ENCODE results near the gene ZFP57. TPM values are rescaled to one million over a fixed set of nuclear protein-coding genes. Genes with fewer than 3 reads are reported as not detected.

The ZFP57 gene
- total RNA-seq, 4 donors from 2014 or later: 0.16 TPM; not detected in 3

GRCh38 chr6:29724937-29725869 is 44.3 kb upstream of the ZFP57 start:
- no peaks in the 10 kb centered on the region for H3K4me1 ChIP-seq
- H3K4me3 ChIP-seq: peak overlapping the region in 3 of 4 donors; percentile 71 to 79 (median 73)
- H3K36me3 ChIP-seq: no peaks in the 10 kb centered on the region
- H3K9me3 ChIP-seq: no peaks in the 10 kb centered on the region
- intact Hi-C loops (cut with DNase I; ENCODE audit: low total_unique reads): no loop called here
- peaks cover 0 to 16% (median 9%) of the 10 kb centered on the region in 3 donors for H3K27me3 ChIP-seq
- in situ Hi-C loops (cut with MboI; ENCODE audit: low sequenced_read_pairs in 4 of 4): loop anchor here in 1 of 4 donors (25.0 kb wide), 1 partner anchor 262 kb away; no protein-coding TSS in a partner anchor
- ATAC-seq (no peak), DNase-seq (no peak)
- TF ChIP-seq POLR2A (IDR thresholded peaks at IDR 0.05) (no peak), CTCF (IDR thresholded peaks at IDR 0.05 in 4 of 5, conservative IDR thresholded peaks at IDR 0.05 in 1 of 5) (no peak)
- peak overlapping the region in 1 of 4 donors; percentile 87 for H3K27ac ChIP-seq

- Histone ChIP-seq H3K27ac (peak overlapping the region; percentile 79 to 90 (median 85)), H3K9me3 (no peaks in the 10 kb centered on the region), H3K4me3 (peak overlapping the region; percentile 69 to 79 (median 72)), H3K36me3 (no peaks in the 10 kb centered on the region), H3K4me1 (no peaks in the 10 kb centered on the region), H3K27me3 (peaks cover 0 to 16% (median 9%) of the 10 kb centered on the region in 3 donors)
- in situ Hi-C loops (cut with MboI; ENCODE audit: low sequenced_read_pairs in 4 of 4): no loop called here
- no peak for DNase-seq
- intact Hi-C loops (cut with DNase I; ENCODE audit: low total_unique reads): no loop called here
- ATAC-seq: peak; percentile 10 to 24
- TF ChIP-seq CTCF (IDR thresholded peaks at IDR 0.05 in 4 of 5, conservative IDR thresholded peaks at IDR 0.05 in 1 of 5) (no peak), POLR2A (IDR thresholded peaks at IDR 0.05) (no peak)
Observed at GRCh38 chr6:29723666-29724588, 43.0 kb upstream of the ZFP57 start.

- Histone ChIP-seq H3K27me3 (peaks cover 0 to 16% (median 9%) of the 10 kb centered on the region in 3 donors), H3K9me3 (no peaks in the 10 kb centered on the region), H3K4me3 (peak within 1 kb of the TSS; percentile 69 to 79 (median 72)), H3K27ac (peak within 1 kb of the TSS; percentile 79 to 90 (median 85)), H3K36me3 (no peaks in the 10 kb centered on the region), H3K4me1 (no peaks in the 10 kb centered on the region)
- in situ Hi-C loops (cut with MboI; ENCODE audit: low sequenced_read_pairs in 4 of 4): no loop called here
- DNase-seq (peak; percentile 79 to 80), ATAC-seq (peak; percentile 100)
- TF ChIP-seq POLR2A (IDR thresholded peaks at IDR 0.05): peak; percentile 60 to 73
- no peak for TF ChIP-seq CTCF (IDR thresholded peaks at IDR 0.05 in 4 of 5, conservative IDR thresholded peaks at IDR 0.05 in 1 of 5)
- intact Hi-C loops (cut with DNase I; ENCODE audit: low total_unique reads): no loop called here
Observed at GRCh38 chr6:29723262-29723665, 42.3 kb upstream of the ZFP57 start, which contains the start of gene HLA-F. HLA-F (plus strand) TSS chr6:29723434; CDS start chr6:29723464, 30 bp downstream.

- intact Hi-C loops (cut with DNase I; ENCODE audit: low total_unique reads): no loop called here
- DNase-seq (no peak), ATAC-seq (no peak)
- Histone ChIP-seq H3K4me1 (no peaks in the 10 kb centered on the region), H3K9me3 (no peaks in the 10 kb centered on the region), H3K36me3 (no peaks in the 10 kb centered on the region), H3K4me3 (no peak overlapping the region), H3K27me3 (peaks cover 0 to 16% (median 9%) of the 10 kb centered on the region in 3 donors), H3K27ac (no peak overlapping the region)
- TF ChIP-seq CTCF (IDR thresholded peaks at IDR 0.05 in 4 of 5, conservative IDR thresholded peaks at IDR 0.05 in 1 of 5): no peak
- no peak for TF ChIP-seq POLR2A (IDR thresholded peaks at IDR 0.05)
- in situ Hi-C loops (cut with MboI; ENCODE audit: low sequenced_read_pairs in 4 of 4): no loop called here
Observed at GRCh38 chr6:29720863-29721262, 39.9 kb upstream of the ZFP57 start.
